GM18502 (cell line): Measurements from ENCODE around the gene DPH5.
"Not testable (repeated sequence)": the region's sequence is repeated elsewhere in the genome, so short reads cannot be mapped to it uniquely, and the experiment has no call there.

Experiments
- ATAC-seq: cut with Tn5 transposase; IDR thresholded peaks from one replicate; pipeline ENCODE4 v1.9.1; 2021; ENCODE audit warnings: mild to moderate bottlenecking; ENCODE audit not compliant: unreplicated experiment, poor library complexity

The DPH5 gene, protein sequence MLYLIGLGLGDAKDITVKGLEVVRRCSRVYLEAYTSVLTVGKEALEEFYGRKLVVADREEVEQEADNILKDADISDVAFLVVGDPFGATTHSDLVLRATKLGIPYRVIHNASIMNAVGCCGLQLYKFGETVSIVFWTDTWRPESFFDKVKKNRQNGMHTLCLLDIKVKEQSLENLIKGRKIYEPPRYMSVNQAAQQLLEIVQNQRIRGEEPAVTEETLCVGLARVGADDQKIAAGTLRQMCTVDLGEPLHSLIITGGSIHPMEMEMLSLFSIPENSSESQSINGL

DNA sequence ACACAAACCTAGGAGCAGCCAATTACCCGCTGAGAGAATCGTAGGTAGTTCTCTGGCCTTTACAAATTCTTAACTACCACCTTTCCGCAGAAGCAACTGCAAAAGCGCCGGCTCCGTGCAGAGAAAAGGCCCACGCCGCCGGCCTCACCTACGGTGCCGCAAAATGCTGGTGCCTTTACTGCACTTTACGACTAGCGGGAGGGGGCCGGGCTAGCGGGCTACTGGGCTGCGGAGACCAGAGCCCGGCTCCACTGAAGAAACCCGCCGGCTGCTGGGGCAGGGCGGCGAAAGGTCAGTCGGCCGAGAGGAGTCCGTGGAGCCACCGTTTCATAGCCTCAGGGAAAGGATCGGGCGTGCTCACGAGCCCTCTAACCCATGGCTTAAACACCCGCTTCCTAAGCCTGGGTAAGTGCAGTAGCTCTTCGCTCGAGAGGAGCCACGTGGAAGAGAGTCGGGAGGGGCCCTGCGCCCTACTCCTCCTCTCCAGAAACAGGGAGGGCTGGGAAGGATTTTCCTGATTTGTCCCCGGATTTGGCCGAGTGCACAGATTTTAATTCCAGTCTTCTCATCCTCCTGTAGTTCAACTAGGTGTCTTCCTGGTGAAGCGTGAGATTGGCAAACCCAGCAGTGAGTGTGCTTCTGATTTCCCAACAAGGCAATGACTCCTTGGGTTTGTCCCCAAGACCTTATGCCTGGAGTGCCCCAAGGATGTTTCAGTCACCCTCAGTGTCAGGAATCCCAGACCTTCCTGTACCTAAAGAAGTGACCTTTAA, at the start of gene DPH5:
Gene DPH5 (minus strand): TSS at position 128 of the 773 bp plus-strand sequence. CDS start 341 bp downstream, outside the sequence.
- ATAC-seq, result peak; percentile 83

DNA sequence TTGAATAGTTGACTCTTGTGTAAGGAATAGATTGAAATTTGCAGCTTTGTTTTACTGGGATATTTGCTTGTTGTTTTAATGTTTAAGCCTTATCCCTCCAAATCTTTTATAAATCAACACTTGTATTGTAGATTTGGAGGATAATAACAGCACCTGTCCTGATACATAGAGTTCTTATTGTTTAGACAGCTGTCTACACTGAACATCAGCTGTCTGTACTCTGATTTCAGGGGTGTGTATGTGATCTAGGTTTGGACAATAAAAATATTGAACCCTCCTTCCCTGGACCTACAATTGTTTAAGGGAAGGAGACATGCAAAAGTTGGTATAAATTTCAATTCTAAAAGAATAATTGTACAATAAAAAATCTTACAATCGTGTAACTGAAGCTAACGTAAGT, 48.3 kb upstream of the DPH5 start:
- ATAC-seq, result no peak

DNA sequence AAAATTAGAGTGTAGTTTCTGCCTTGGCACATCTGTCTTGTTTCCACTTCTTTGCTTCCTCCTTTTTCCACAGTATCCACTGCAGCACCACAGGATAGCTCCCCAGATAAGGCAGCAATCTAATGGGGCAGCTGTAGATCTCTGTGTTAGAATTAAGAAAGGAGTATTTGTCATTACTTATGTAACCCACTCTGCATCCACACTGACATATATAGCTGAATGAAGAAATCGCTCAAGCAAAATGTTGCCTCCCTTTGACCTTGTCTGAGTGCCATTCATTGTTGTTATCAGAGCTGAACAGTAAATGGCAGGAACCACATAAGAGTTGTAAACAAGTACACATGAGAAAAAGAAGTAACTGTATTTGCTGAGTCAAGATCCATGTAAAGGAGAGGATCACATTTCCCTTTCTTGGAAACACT, 45.9 kb upstream of the DPH5 start:
- ATAC-seq, result no peak

DNA sequence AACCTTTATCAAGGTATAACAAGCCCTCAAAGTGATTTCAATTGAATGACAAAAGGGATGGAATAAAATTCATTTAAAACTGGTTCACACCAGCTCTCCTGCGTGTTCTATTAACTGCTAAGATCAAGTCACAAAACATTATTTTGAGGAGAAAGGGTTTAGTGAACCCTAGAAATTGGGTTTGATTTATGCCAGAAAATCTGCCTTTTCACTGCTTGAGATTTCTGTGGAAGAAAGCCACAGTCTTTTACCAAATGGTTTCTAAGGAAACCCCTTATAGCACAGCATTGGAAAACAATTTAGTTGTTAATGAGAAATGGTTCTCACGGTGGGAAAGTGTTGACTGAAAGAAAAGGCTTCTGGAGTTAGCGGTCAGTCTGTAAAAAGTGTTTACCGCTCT, 43.6 kb upstream of the DPH5 start:
- ATAC-seq, result no peak

DNA sequence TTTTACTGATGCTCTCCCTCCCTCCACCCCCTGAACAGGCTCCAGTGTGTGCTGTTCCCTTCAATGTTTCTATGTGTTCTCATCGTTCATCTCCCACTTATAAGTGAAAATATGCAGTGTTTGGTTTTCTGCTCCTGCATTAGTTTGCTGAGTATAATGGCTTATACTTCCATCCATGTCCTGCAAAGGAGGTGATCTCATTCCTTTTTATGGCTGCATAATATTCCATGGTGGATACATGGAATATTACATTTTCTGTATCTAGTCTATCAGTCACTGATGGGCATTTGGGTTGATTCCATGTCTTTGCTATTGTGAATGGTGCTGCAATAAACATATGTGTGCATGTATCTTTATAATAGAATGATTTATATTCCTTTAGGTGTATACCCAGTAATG, 41.4 kb upstream of the DPH5 start:
- ATAC-seq, result not testable (repeated sequence)

DNA sequence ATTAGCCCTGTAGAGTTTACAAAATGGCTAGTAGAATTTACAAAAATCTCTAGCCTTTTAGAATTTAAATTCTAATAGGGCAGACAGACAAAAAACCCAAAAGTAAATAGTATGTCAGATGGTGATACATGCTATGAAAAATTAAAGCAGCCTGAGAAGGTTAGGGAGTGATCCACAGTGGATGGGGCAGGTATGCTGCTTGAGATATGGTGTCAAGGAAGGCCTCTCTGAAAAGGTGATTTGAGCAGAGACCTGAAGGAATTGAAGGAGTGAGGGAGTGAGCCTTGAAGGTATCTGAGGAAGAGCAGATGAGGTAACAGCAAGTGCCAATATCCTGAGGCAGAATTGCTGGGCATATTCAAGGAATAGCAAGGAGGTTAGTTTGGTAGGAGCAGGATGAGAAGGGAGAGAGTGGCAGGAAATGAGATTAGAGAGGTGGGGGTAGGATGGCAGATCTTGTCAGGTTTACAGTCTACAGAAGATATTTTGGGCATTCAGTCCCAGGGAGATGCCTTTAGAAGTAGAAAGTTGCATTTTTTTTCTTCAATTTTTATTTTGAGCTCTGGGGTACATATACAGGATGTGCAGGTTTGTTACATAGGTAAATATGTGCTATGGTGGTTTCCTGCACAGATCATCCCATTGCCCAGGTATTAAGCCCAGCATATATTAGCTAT, 40.8 kb upstream of the DPH5 start:
- ATAC-seq, result no peak

DNA sequence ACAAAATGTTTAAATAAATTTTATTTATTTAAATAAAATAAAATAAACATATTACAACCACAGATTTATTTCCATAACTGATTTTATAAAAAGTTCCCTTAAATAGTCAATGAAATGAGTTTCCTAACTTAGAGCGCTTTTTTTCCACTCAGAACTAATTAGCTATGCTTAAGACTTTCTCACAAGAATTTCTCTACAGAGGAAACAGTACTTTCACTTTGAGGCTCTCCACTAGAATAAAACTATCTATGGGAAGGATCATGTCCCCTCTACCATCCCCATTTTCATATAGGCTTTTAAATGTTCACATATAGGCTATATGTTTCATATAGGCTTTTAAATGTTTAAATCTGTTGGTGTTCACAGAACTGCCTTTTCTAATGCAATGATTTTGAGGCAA, 40.0 kb upstream of the DPH5 start:
- no peak for ATAC-seq

DNA sequence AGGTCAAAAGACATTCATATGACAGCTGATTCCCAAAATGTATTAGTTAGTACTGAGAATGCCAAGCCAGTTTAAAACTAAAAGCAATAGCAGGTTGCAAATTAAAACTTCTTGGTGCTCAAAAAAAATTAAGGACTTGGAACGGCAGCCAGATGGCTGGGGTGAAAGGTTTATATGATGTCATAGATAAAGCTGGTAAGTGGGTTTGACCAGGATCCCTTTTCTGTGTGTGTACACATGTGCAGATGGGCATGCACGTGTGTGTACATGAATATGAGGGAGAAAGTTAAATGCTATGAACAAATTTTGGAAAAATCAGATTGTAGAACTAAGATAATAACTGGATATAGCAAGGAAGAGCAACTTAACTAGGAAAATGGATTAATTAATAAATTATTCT, 39.1 kb upstream of the DPH5 start:
- no peak for ATAC-seq

DNA sequence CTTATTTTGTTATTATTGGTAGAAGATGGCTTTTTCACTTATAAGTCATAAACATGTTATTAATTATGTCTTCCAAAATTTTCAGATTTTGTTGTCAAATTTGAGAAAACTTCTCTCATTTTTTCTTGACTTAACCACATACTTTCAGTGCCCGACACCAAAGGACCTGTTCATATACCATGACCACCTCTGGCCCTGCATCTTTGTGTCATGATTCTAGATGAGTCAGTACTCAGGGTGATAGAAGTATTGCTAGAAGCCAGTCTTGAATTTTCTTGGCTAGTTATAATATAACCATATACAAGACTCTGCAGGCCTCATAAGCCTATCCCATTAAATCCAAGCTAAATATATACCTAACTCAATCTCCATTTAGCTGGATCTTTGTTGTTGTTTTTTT, 35.4 kb upstream of the DPH5 start:
- peak; percentile 87 for ATAC-seq

DNA sequence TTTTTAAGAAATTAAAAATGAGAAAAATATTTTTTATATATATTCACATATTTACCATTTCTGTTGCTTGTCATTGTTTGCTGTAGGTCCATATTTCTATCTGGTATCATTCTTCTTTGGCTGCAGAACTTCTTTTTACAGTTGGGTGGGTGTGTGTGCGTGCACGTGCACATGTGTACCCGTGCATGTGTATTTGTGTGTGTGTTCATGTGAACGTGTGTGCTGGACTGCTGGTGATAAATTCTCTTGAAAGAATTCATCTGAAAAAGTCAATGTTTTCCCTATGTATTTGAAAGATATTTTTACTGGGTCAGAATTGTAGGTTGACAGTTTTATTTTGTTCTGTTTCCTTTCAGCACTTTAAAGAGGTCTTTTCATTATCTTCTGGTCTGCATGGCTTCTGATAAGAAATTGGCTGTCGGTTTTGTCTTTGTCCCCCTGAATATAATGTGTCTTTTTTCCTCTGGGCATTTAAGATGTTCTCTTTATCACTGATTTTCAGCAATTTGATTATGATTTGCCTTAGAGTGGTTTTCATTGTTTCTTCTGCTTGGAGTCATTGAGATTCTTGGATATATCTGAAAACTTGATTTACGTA, 34.5 kb upstream of the DPH5 start:
- ATAC-seq, result no peak

DNA sequence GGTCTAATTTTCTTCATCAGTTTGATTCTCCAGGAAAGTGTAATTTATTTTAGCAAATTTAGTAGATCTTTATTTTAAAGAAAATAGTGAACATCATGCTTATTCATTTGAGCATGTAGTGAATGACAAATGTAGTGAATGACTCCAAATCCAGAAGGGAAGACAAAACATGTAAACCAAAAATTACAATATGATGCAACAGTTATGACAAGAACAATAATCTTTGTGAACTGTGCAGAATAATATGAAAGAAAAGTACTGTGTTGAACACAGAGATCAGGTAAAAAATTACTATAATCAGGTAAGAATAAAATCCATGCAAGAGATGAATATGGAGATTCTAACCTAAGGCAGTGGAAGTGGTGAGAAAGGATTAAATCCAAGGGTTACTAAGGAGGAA, 30.0 kb upstream of the DPH5 start:
- ATAC-seq, result no peak

DNA sequence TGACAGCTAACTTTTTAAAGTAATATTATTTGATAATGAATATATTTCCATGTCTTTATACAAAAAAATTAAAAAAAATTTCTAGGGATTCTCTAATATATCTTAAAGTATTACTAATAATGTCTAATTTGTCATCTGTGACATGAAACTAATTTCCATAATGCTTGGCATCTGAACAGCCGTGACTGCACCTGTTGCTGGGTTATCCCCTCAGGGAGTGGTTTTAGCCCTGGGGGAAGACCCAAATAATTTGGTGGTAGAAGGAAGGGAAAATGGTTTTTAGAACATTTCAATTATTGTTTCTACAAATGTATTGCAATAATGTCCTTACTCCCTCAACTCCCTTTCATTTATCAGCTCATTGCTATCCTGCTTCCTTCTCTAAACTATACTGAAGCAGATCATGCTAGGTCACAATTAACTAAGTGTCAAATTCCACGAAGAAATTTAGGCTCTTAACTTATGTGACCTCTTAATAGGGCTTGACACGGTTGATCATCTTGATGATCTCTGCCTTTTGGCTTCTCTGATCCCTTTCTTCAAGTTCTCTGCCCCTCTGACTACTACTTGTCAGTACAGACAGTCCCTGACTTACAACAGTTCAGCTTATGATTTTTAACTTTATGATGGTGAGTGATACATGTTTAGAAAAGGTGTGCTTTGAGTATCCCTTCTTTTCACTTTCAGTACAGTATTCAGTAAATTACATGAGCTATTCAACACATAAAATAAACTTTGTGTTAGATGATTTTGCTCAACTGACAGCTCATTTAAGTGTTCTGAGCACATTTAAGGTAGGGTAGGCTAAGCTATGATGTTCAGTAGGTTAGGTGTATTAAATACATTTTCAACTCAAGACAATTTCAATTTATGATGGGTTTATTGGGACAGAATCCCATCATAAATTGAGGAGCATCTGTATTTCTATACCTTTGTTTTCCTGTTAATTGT, 26.4 kb upstream of the DPH5 start:
- peak; percentile 91 for ATAC-seq

DNA sequence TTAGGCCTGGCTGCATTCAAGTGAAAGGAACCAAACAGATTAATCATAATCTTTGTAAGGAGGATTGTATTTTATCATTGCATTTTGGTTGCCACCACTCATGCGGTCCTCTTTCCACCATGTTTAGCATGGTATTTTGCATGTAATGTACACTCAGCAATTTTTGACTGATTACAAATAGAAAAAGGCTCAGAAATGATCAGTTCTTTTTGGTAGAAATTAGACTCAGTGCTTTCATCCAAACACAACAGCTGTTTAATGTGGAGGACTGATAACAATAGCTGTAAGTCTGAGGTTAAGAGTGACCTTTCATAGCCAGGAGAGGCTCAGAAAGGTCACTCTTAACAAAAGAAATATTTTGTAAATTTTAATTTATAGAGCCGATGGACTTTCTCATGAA, 25.3 kb upstream of the DPH5 start:
- ATAC-seq, result no peak

DNA sequence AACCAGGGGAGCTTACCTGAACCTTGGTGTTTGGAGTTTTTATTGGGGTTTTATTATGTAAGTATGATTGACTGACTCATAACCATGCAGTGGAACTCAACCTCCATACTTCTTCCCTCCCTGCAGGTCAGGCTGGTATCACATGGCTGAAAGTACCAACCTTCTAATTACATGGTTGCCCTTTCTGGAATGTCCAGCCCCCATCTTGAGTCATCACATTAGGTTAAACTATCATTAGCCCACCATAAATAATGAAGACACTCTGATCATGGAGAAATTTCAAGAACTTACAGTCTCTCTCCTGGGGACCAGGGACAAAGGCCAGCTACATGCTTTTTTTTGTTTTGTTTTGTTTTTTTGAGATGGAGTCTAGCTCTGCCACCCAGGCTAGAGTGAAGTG, 19.2 kb upstream of the DPH5 start:
- ATAC-seq, result no peak

DNA sequence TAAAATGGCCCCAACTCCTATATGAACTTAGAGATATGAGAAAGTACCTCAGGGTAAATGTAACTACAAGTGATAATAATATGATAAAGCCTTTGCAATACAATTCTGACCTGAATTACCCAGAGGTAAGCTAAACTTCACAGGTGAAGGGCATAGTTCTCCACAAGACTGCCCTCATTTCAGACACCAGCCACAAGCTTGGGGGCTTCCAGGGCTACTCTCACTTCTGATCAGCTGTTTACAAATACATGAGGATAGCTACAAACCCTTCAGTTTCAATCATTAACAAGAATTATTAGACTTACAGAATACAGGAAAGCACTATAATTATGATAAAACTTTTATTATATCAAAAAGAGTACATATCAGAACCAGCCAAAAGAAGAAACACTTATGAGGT, 18.7 kb upstream of the DPH5 start:
- no peak for ATAC-seq

DNA sequence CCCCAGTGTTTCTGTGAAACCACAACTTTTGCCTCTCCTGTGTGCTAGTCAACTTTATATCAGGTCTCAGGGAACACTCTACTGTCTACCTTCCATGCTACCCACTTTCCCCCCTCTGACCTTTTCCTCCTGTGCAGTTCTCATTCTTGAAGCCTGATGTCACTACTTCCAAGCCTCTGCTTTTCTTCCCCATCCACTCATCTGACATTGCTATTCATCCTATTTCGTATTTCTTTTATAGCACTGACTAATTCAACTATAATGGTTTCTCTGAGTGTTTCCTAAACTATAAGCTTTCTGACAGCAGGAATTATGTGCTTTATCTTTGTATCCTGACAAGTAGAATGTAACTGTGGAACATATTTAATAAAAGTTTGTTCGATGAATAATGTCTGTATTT, 18.2 kb upstream of the DPH5 start:
- ATAC-seq, result no peak

DNA sequence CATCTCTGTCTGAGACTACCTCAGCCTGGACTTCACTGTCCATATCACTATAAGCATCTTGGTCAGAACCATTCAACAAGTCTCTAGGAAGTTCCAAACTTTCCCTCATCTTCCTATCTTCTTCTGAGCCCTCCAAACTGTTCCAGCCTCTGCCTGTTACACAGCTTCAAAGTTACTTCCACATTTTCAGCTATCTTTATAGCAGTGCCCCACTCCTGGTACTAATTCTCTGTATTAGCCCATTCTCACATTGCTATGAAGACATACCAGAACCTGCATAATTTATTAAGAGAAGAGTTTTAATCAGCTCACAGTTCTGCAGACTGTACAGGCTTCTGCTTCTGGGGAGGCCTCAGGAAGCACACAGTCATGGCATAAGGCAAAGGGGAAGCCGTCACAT, 15.7 kb upstream of the DPH5 start:
- no peak for ATAC-seq

DNA sequence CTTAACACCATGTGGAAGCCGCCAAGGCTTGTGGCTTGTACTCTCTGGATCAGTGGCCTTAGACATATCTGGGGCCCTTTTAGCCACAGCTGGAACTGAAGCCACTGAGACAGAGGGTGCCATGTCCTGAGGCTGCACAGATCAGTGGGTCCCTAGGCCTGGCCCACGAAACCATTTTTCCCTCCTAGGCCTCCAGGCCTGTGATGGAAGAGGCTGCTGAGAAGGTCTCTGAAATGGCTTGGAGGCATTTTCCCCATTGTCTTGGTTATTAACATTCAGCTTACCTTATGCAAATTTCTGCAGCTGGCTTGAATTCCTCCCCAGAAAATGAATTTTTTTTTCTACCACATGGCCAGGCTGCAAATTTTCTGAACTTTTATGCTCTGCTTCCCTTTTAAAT, 15.1 kb upstream of the DPH5 start:
- no peak for ATAC-seq

DNA sequence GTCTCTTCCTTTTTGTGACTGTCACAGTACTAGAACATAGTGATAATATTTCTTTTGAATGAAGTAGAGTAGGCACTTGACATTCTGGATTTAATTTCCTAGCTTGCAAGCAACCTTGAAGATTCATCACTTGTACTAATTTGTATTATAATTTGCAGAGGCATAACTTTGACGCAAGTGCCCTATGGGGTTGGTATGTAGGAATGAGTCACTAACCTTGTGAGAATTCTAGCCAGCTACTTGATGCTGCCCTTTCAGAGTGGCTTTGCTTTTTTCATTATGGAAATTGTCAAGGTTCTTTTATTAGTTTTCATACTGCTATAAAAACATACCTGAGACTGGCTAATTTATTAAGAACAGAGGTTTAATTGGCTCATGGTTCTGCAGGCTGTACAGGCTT, 13.7 kb upstream of the DPH5 start:
- ATAC-seq, result no peak

DNA sequence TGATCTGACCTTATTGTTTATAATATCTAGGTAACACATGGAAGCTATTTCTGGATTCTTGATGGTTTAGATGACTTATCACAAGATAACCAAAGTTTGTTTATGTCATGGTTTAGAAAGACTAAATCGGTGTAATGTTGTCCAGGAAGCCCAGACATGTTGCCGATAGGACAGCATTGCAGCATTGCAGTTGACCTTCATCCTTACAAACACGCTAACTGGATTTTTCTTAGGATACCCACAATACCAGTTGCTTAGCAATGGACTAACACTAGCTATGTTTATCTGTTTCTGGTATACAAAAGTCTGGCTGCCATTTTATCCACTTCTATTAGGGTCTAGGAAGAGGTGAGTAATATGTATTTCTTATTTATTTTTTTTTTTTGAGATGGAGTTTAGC, 11.7 kb upstream of the DPH5 start:
- ATAC-seq, result no peak
